ENCODE data around the gene NINJ2.

The NINJ2 gene

DNA sequence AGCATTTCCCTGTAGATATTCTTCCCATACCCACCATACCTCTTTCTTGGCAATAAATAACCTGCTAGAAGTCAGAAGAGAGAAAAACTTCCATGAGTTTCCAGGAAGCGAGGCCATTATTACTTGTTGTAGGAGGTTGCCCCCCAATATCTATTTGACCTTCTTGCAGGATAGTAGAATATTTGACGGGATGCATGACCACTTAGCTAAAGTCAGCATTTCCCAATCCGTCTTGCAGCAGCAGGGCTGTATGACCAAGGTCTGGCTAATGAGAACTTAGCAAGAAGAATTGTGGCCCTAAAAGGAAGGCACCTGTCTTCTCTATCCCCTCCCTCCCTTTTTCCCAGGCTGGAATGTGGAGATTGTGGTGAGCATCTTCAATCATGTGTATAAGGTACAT is 51.5 kb downstream of the NINJ2 start:
- DNase-seq = no peak

DNA sequence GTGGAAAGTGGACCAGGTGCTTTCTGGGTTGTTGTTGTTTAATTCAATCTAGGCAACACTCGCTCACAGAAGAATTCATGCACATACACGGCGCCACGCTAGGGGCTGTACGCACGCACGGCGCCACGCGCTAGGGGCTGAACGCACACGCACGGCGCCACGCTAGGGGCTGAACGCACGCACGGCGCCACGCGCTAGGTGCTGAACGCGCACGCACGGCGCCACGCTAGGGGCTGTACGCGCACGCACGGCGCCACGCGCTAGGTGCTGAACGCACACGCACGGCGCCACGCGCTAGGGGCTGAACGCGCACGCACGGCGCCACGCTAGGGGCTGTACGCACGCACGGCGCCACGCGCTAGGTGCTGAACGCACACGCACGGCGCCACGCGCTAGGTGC is 54.3 kb downstream of the NINJ2 start:
- no peak for DNase-seq

- no peak for DNase-seq
Observed at GRCh38 chr12:608413-608812, 54.8 kb downstream of the NINJ2 start.

GRCh38 chr12:607541-608001 is 55.7 kb downstream of the NINJ2 start:
- no peak for DNase-seq

DNA sequence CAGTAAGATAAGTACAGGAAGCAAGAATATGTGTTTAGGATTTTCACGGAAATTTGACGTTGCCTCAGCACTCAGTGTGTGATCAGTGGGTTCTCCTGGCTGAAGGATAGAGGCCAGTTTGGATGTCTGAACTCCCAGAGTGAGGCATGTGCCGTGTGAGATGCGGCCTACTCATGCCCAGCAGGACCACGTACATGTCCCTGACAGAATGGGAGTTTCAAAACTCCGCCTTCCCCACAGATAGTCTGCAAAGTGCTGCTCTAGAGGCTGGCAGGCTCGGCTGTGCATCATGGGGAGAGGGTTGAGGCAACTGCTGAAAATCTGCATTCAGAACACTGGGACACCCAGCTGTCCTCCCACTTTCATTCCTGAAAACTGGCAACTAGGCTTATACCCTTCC is 58.3 kb downstream of the NINJ2 start:
- no peak for DNase-seq

DNA sequence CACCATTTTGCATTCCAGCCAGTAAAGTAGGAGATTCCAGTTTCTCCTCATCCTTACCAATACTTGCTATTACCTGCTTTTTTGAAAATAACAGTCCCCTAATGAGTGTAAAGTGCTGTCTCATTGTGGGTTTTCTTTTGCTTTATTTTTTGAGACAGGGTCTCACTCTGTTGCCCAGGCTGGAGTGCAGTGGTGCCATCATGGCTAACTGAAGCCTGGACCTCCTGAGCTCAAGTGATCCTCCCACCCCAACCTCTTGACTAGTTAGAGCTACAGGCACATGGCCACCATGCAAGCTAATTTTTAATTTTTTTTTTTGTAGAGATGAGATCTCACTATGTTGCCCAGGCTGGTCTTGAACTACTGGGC is 60.6 kb downstream of the NINJ2 start:
- DNase-seq = no peak

GRCh38 chr12:601976-602699 is 61.1 kb downstream of the NINJ2 start:
- DNase-seq = no peak

- no peak for DNase-seq
Observed at GRCh38 chr12:599756-600155, 63.5 kb downstream of the NINJ2 start.

DNA sequence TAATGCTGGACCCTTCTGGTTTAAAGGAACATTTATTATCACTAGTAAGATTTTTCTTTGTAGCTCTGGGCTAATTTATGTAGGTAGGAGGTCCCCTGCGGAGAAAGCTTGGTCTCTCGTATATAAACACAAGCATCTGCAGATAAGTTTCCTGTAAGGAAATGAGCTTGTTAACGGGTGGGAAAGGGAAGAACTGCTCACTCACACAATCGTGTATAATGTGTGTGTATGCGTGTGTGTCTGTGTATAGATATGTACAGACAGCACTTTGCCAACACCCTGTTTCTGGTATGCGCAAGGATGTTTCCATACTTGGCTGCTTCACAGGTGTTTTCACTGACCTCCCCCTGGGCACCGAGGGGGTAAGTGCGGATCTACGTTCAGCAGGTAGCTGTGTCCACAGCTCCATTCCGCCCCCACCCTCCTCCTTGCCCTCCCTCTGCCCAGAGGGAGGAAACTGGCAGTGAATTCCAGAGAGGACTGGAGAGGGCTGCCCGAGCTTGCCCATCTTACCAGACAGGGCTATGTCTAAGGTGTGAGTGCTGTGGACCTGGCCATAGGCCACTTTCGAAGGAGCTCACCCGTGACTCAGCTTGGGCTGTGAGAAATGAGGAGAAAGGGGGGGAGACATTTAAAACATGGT is 65.2 kb downstream of the NINJ2 start:
- no peak for DNase-seq

- no peak for DNase-seq
Observed at GRCh38 chr12:593396-594270, 69.6 kb downstream of the NINJ2 start.

DNA sequence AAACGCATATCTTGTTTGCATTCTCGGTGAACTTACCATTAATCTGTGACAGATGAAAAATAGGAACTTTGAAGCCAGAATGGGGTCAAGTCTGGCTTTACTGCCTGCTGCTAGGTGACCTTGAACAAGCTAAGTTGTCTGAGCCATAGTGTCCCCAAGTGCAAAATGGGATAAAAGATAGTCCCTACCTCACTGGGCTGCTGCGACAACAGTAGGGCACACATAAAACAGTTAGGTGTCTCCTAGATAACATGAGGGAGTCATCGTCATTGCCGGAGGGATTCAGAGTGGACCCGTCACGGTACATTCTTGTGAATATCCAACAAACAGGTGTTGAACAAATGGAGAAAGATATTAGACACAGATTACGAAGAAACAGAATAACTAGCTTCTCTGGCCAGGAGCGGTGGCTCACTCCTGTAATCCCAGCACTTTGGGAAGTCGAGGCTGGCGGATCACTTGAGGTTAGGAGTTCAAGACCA is 71.2 kb downstream of the NINJ2 start:
- no peak for DNase-seq

DNA sequence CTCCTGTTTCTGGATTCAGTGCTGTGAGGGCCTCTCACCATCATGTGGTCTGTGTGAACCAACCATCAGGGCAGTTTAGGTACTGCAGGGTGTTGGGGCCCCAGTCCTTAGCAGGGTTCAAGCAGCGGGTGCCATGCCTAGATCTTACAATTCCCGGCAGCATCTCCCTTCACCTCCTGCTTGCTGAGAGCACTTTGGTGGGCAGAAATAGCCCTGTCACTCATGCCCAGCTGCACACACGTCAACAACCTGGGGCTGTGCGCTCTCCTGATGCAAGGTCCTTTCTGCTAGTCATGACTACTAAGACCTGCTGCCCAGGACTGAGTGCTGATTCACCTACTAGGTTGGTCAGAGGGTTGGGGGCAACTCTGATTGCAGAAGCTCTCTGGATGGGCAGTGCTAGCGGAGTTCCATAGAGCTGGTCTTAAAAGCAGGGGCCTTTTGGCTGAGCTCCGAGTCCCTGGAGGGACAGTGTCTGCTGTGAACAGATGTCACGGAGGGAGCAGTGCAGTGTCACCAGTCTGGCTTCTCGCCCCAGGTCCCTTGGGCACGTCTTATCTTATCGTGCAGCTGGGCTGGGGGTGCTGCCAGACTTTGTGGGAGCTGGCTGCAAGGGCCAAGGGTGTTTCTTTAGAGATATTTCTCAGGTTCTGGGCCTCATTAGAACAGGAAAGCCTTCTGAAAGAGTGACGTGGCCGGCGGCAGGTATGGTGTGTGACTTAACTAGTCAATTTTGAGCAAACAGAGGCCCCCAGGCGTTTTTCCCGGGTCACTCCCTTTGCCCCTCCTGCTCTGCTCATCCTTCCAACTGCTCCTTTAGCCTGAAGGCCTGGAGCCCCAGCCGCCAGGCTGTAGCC is 71.8 kb downstream of the NINJ2 start:
- DNase-seq = no peak

GRCh38 chr12:590206-590750 is 73.0 kb downstream of the NINJ2 start:
- no peak for DNase-seq

- no peak for DNase-seq
Observed at GRCh38 chr12:588646-589045, 74.6 kb downstream of the NINJ2 start.

DNA sequence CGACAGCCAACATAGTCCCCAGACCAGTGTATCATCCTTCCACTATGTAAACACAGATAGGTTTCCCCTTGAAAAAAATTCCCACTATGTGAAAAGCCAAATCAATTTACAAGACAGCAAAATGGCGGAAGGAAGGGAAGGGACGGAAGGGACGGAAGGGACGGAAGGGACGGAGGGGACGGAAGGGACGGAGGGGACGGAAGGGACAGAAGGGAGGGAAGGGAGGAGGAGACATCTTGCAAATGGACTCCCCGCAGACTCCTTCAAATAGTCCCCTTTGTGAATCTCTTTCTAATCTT is 75.3 kb downstream of the NINJ2 start:
- DNase-seq = no peak

DNA sequence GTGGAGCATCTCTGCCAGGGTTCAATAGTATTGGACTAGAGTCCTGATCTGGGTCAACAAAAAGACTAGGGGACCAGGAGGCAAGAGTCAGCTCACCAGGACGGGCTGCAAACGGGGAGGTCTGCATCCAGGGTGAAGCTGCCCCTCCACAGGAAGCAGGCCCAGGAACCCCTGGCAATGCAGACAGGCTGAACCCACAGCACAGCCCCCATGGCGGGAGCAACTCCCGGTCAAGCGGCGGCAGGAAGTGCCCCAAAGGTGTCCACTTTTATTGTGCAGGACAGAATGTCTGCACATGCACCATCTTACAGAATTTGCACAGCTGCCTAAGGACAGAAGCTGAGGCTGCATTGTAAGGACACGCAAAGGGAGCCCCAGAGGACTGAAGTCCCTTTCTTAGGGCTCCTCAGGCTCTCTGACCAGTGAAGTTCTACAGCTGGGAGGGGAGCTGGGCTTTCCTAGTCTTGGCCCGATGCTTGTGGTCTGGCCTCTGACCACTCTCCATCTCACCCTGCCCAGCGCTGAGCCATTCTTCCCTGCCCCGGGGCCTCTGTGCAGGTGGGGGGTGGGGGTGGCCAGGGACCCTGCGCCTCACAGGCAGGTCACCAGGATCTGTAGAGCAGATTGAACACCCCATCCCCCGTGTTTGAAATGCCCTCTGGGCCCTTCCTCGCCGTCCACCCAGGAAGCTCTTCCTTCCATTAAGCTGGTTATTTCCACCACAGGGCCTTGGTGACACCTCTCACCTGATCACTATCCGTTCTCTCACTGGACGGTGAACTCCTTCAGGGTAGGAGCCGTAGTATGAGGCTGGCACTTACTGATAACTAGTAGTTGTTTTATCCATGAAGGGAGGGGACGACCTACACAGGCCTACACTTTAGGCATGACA is 75.9 kb downstream of the NINJ2 start:
- DNase-seq = no peak

GRCh38 chr12:586318-587071 is 76.8 kb downstream of the NINJ2 start:
- DNase-seq = no peak

DNA sequence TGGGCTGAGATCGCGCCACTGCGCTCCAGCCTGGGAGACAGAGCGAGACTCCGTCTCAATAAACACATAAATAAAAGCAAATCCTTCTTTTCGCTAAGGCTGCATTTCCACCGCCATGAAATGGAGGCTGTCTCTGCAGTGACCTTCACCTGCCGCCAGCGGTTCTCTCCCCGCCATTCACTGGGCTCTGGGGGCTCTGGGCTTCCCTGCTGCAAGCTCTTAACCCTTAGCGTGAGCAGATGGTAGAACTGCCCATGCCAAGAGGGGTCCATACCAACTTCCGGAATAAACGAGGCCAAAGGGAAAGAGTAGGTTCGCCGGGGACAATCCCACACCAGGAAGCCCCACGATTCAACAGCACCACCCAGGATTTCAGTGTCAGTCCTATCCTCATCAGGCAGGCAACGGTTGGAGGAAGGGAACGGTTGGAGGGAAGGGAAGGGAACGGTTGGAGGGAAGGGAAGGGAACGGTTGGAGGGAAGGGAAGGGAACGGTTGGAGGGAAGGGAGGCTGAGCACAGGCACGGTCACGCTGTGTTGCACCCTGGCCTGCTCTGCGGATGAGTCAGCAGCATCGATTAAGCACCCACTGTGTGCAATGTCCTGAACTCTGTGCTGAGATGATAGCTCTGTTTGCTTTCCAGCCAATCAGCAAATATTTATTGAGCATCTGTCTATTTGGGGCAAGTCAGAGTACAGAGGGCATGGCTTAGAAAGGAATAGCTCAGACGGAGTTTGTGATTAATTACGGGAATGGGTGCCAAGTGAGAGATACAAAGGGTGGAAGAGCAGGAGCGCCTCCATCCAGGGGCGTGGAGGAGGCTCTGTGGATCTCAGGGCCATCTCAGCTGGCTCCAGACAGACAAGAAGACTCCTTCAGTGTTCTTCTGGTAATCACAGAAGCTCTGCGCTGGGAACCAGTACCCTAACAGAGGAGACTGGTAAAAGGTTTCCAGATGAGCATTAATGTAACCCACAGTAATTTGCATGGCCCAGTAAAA is 77.9 kb downstream of the NINJ2 start:
- no peak for DNase-seq

DNA sequence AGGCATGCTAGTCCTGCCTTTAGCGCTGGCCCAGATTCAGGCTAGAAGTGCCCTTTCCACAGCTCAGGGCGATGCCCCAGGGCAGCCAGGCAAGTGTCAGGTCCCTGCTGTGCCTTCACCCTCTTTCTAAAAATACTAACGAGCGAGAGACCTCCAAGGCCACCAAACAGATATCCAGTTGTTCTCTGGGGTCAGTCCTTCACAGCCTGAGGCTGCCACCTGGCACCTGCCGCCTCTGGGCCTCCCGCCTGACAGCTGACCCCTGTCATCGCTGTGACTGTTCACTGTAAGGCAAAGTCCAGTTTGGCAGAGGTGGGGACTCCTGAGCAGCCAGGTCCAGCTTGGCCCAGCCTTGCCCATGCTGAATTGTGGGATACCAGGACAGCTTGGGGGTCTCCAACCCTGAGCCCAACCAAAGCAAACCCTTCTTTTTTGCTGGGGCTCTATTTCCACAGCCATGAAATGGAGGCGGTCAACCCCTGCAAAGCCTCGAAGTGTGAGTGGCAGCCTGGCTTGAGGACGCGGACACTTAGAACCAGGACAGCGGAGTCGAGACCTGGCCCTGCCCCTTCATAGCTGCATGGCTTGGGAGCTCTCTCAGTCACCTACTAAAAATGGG is 79.9 kb downstream of the NINJ2 start:
- DNase-seq = no peak

All from CD4-positive, alpha-beta T cell treated with Interleukin-15 for 1 hour (primary cell).